Measurements from ENCODE around the gene TSPAN2. TPM values are rescaled to one million over a fixed set of nuclear protein-coding genes. Genes with fewer than 3 reads are reported as not detected.
A peak's percentile ranks its signal among the peaks of the same experiment; 100 is the strongest.

Gene TSPAN2
- total RNA-seq, 1 donor from 2014 or later: 6.1 TPM

DNA sequence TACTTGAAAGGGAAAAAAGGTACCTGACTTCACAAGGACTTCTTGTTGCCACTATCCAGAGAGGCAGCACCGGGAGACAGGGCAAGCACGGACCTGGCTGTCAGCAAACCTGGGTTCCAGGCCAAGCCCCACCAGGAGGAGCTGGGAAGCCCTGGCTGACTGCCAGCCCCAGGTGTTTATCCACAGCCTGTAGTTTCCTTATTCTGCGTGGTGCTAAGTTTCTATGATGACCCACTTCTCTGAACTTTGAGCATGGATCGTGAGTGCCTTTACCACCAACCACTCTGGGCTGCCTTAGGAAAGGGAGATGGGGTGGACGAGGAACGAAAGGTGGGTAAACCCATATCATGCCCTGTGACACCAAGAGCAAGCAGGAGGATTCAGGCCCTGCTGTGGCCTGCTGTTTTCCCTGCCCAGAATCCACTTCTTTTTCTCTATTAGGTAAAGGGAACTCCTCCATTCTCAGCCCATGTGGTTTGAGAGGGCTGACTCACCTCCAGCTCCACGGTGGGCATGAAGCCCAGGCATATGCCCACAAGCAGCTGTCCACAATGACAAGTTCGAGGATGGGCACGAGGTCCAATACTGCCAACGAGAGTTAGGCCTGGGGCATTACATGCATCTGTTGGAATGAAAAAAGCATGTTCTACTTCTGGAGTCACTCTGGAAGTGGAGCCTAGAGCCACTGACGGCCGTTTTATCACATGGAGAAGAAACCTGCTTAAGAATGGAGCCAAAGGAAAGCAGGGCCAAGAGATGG is 20.3 kb downstream of the TSPAN2 start:
- H3K36me3 ChIP-seq: no peaks in the 10 kb centered on the region
- no peak overlapping the region for H3K27ac ChIP-seq
- H3K4me3 ChIP-seq: no peak overlapping the region
- H3K9me3 ChIP-seq: no peaks in the 10 kb centered on the region
- H3K4me1 ChIP-seq: peaks cover 6% of the 10 kb centered on the region
- intact Hi-C loops (cut with DNase I): no loop called here
- H3K27me3 ChIP-seq: no peaks in the 10 kb centered on the region
- TF ChIP-seq, protein P1, sequence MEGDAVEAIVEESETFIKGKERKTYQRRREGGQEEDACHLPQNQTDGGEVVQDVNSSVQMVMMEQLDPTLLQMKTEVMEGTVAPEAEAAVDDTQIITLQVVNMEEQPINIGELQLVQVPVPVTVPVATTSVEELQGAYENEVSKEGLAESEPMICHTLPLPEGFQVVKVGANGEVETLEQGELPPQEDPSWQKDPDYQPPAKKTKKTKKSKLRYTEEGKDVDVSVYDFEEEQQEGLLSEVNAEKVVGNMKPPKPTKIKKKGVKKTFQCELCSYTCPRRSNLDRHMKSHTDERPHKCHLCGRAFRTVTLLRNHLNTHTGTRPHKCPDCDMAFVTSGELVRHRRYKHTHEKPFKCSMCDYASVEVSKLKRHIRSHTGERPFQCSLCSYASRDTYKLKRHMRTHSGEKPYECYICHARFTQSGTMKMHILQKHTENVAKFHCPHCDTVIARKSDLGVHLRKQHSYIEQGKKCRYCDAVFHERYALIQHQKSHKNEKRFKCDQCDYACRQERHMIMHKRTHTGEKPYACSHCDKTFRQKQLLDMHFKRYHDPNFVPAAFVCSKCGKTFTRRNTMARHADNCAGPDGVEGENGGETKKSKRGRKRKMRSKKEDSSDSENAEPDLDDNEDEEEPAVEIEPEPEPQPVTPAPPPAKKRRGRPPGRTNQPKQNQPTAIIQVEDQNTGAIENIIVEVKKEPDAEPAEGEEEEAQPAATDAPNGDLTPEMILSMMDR (IDR thresholded peaks at IDR 0.05): no peak
- ATAC-seq (peak; percentile 46), DNase-seq (no peak)

DNA sequence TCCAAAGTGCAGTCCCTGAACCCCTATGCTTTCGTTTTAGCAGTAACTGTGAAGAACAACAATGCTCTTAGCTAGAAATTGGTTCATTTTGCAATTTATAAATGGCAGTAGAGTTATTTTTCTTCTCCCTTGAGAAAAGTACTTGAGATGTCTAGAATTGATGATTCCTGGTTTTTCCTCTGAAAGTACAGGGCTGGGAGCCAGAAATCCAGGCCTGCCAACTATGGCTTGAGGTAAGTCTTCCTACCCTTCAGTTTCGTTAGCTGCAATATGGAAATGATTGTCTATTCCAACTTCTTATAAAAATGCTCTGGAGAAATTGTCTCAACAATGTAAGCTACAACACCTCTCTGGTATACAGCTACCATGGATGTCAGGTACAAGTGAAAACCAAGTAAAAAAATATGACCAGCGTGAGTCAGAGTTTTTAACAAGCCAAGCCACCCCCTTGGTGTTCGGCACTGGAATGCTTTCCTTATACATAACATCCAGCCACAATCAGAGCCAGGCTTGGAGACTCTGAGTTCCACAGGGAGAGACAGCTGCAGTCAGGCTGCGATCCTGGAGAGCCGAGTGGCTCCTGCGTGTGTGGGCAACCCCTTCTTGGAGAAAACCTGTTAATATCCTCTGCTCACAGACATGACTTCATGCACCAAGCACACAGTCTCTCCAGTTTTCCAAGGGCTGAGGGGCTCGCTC is 22.0 kb downstream of the TSPAN2 start:
- ATAC-seq (no peak), DNase-seq (no peak)
- intact Hi-C loops (cut with DNase I): no loop called here
- Histone ChIP-seq H3K4me1 (peaks cover 8% of the 10 kb centered on the region), H3K9me3 (no peaks in the 10 kb centered on the region), H3K27me3 (no peaks in the 10 kb centered on the region), H3K27ac (no peak overlapping the region), H3K36me3 (no peaks in the 10 kb centered on the region), H3K4me3 (no peak overlapping the region)
- TF ChIP-seq, protein P1 (IDR thresholded peaks at IDR 0.05): no peak

DNA sequence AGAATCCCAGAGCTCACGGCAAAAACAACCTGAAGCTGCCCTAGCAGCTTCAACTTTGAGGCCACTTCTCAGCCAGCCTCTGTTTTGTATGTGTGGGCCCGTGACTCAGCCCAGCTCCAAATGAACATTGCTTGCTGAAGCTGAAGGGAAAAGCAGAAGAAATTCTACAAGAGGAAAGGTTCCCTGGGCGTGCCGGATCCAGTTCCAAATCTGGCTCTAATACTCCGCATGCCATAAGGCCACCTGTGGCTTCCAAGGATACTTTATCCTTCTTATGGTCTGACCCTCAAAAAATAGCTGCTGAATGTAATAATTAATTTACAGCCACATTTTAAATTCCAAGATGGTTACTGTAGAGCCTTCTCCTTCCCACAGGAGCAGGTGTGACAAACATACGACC is 24.3 kb downstream of the TSPAN2 start:
- no peaks in the 10 kb centered on the region for H3K27me3 ChIP-seq
- ATAC-seq: no peak
- intact Hi-C loops (cut with DNase I): no loop called here
- H3K9me3 ChIP-seq: no peaks in the 10 kb centered on the region
- peaks cover 10% of the 10 kb centered on the region for H3K4me1 ChIP-seq
- TF ChIP-seq, protein P1 (IDR thresholded peaks at IDR 0.05): no peak
- no peak overlapping the region for H3K27ac ChIP-seq
- no peaks in the 10 kb centered on the region for H3K36me3 ChIP-seq
- no peak for DNase-seq
- H3K4me3 ChIP-seq: no peak overlapping the region

DNA sequence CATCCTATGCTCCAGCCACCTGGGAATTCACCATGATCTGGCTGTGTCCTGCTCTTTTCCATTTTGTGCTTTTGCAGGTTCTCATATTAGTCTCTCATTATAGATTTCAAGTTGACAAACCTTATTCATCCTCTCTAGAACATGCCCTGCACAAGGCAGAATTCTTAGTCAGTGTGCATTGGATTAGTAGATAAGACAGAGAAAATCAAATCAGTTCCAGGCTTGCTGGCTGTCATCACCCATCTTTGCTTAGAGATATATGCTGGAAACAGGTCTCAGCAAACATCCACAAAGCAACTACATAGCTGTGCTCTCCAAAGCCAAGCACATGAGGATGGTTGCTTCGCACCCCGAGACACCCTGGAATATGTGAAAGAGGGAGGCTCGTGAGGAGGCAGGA is 24.8 kb downstream of the TSPAN2 start:
- TF ChIP-seq, protein P1 (IDR thresholded peaks at IDR 0.05): no peak
- DNase-seq: no peak
- intact Hi-C loops (cut with DNase I): no loop called here
- no peaks in the 10 kb centered on the region for H3K27me3 ChIP-seq
- no peak for ATAC-seq
- H3K36me3 ChIP-seq: no peaks in the 10 kb centered on the region
- H3K4me3 ChIP-seq: no peak overlapping the region
- H3K4me1 ChIP-seq: peaks cover 10% of the 10 kb centered on the region
- no peaks in the 10 kb centered on the region for H3K9me3 ChIP-seq
- H3K27ac ChIP-seq: no peak overlapping the region

DNA sequence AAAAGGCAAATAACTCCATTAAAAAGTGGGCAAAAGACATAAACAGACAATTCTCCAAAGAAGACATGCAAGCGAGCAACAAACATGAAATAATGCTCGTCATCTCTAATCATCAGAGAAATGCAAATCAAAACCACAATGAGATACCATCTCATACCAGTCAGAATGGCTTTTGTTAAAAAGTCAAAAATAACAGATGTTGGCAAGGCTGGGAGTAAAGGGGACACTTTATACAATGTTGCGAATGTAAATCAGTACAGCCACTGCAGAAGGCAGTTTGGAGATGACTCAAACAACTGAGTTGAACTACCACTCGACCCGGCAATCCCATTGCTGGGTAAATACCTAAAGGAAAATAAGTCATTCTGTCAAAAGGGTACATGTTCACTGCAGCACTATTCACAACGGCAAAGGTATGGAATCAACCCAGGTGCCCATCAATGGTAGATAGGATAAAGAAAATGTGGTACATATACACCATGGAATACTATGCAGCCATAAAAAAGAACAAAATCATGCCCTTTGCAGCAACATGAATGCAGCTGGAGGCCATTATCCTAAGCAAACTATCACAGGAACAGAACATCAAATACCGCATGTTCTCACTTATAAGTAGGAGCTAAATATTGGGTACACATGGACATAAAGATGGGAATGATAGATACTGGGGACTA is 25.9 kb downstream of the TSPAN2 start:
- H3K27ac ChIP-seq: no peak overlapping the region

More for the DNA sequence above, 25.9 kb downstream of the TSPAN2 start:
- H3K36me3 ChIP-seq: no peaks in the 10 kb centered on the region
- no peak for DNase-seq
- no peaks in the 10 kb centered on the region for H3K9me3 ChIP-seq
- no peak overlapping the region for H3K4me3 ChIP-seq
- intact Hi-C loops (cut with DNase I): no loop called here
- TF ChIP-seq, protein P1 (IDR thresholded peaks at IDR 0.05): no peak
- peaks cover 10% of the 10 kb centered on the region for H3K4me1 ChIP-seq
- no peak for ATAC-seq
- H3K27me3 ChIP-seq: no peaks in the 10 kb centered on the region

Data from upper lobe of right lung (tissue), 1 donor.